Activated gamma-delta T cell treated with anti-CD3 and anti-CD28 coated beads, Interleukin-2, amount 50 U/mL, for 16 hours (primary cell): ENCODE data around the gene ERICH6B.

Source experiments
- DNase-seq: peaks from one replicate; pipeline ENCODE4 v3.0.0-alpha.2; 2020; ENCODE audit warnings: low read depth

The ERICH6B gene

GRCh38 chr13:45500492-45501174 is 114.9 kb downstream of the ERICH6B start:
- no peak for DNase-seq

GRCh38 chr13:45496942-45497341 is 118.6 kb downstream of the ERICH6B start:
- no peak for DNase-seq

- DNase-seq: no peak
These were observed 123.0 kb downstream of the ERICH6B start for GRCh38 chr13:45492538-45492937.
